Measurements from ENCODE around the gene SMARCD3.

GRCh38 chr7:151249732-151250072 is 1.2 kb upstream of the SMARCD3 start:
- TF ChIP-seq CTCF (conservative IDR thresholded peaks at IDR 0.05 in 1 of 2, IDR thresholded peaks at IDR 0.05 in 1 of 2; ENCODE audit: low read depth in 1 of 2, low read length in 2 of 2) (no peak), EZH2 (IDR thresholded peaks at IDR 0.05; ENCODE audit: low read length, missing control alignments) (no peak)
